Kasumi-1 (cell line): ENCODE data around the gene SCRN3.
"Not testable (repeated sequence)": the region's sequence is repeated elsewhere in the genome, so short reads cannot be mapped to it uniquely, and the experiment has no call there.

ENCODE experiments used
- DNase-seq, 2 experiments: peaks; one replicate each; lab custom pipeline; 2025; lab: John Stamatoyannopoulos, UW

SCRN3 gene

GRCh38 chr2:174410039-174410438 lies 14.5 kb downstream of the SCRN3 start:
- DNase-seq = not testable (repeated sequence)

GRCh38 chr2:174412256-174412655 lies 16.7 kb downstream of the SCRN3 start:
- DNase-seq = no peak

- DNase-seq = no peak
Observed at GRCh38 chr2:174428214-174428613, 32.7 kb downstream of the SCRN3 start.

GRCh38 chr2:174430066-174430465 lies 34.5 kb downstream of the SCRN3 start:
- no peak for DNase-seq

- no peak for DNase-seq
Observed at GRCh38 chr2:174431902-174432301, 36.4 kb downstream of the SCRN3 start.

GRCh38 chr2:174436351-174436750 lies 40.8 kb downstream of the SCRN3 start:
- no peak for DNase-seq

GRCh38 chr2:174438146-174438886 lies 42.8 kb downstream of the SCRN3 start:
- no peak for DNase-seq

GRCh38 chr2:174439323-174439722 lies 43.8 kb downstream of the SCRN3 start:
- no peak for DNase-seq

- DNase-seq = no peak
Observed at GRCh38 chr2:174439950-174440349, 44.4 kb downstream of the SCRN3 start.

- DNase-seq = no peak
Observed at GRCh38 chr2:174442546-174443510, 47.3 kb downstream of the SCRN3 start.

GRCh38 chr2:174444761-174445160 lies 49.2 kb downstream of the SCRN3 start:
- no peak for DNase-seq

- no peak for DNase-seq
Observed at GRCh38 chr2:174445248-174445647, 49.7 kb downstream of the SCRN3 start.

- DNase-seq = no peak
Observed at GRCh38 chr2:174446531-174446930, 51.0 kb downstream of the SCRN3 start.

GRCh38 chr2:174449033-174449432 lies 53.5 kb downstream of the SCRN3 start:
- no peak for DNase-seq

- no peak for DNase-seq
Observed at GRCh38 chr2:174450021-174450816, 54.7 kb downstream of the SCRN3 start.

GRCh38 chr2:174454566-174454965 lies 59.0 kb downstream of the SCRN3 start:
- no peak for DNase-seq

GRCh38 chr2:174461221-174461620 lies 65.7 kb downstream of the SCRN3 start:
- no peak for DNase-seq

GRCh38 chr2:174465327-174465726 lies 69.8 kb downstream of the SCRN3 start:
- DNase-seq = no peak

- DNase-seq = no peak
Observed at GRCh38 chr2:174473796-174474195, 78.3 kb downstream of the SCRN3 start.

- no peak for DNase-seq
Observed at GRCh38 chr2:174477759-174478158, 82.2 kb downstream of the SCRN3 start.
